Upper lobe of left lung (tissue), 6 donors: ENCODE data around the gene CXCR4. TPM values are rescaled to one million over a fixed set of nuclear protein-coding genes. Genes with fewer than 3 reads are reported as not detected.

Source experiments
- ATAC-seq, 2 donors: fragments of 200-7000 bp; cut with Tn5 transposase; one replicate each; pipeline ENCODE4 v1.9.1; 2022; ENCODE audit warnings: mild to moderate bottlenecking in 2 of 2, moderate library complexity in 2 of 2; ENCODE audit not compliant: low FRiP score in 2 of 2
- DNase-seq, 2 donors: peaks; one replicate each; pipeline ENCODE4 v3.0.0-alpha.2; 2019 to 2020
- H3K27ac ChIP-seq, 4 donors: fragments of 200-600 bp; sonication (generic); one replicate each; pipeline ENCODE4 v1.5.1; 2016 to 2019
- H3K27me3 ChIP-seq, 4 donors: fragments of 200-600 bp; sonication (generic); one replicate each; pipeline ENCODE4 v1.5.1; 2017 to 2019
- H3K36me3 ChIP-seq, 4 donors: fragments of 200-600 bp; sonication (generic); one replicate each; pipeline ENCODE4 v1.5.1; 2016 to 2019
- H3K4me1 ChIP-seq, 4 donors: fragments of 200-600 bp; sonication (generic); one replicate each; pipeline ENCODE4 v1.5.1; 2018 to 2019
- H3K4me3 ChIP-seq, 4 donors: fragments of 200-600 bp; sonication (generic); one replicate each; pipeline ENCODE4 v1.5.1; 2017 to 2019; ENCODE audit warnings: mild to moderate bottlenecking in 2 of 4, moderate library complexity in 1 of 4
- H3K9me3 ChIP-seq, 4 donors: fragments of 200-600 bp; sonication (generic); one replicate each; pipeline ENCODE4 v1.5.1; 2018 to 2019
- CTCF ChIP-seq, 6 experiments: fragments of 450-650 bp in 4 of 6; fragments of 200-600 bp in 2 of 6; sonication (generic) in 2 of 6; IDR thresholded peaks; one replicate each; pipeline ENCODE4 v1.5.1; 2016 to 2019; ENCODE audit warnings: antibody characterized with exemption in 6 of 6
- EP300 ChIP-seq, 4 donors: sonication (generic); formaldehyde crosslinking; IDR thresholded peaks; one replicate each; pipeline ENCODE4 v1.5.1; 2017; ENCODE audit warnings: antibody characterized with exemption in 4 of 4, control low read depth in 2 of 4
- POLR2A ChIP-seq, 4 donors: fragments of 450-650 bp; IDR thresholded peaks; one replicate each; pipeline ENCODE4 v1.5.1; 2016 to 2017; ENCODE audit warnings: antibody characterized with exemption in 4 of 4, mild to moderate bottlenecking in 2 of 4
- POLR2AphosphoS5 ChIP-seq, 2 donors: sonication (generic); formaldehyde crosslinking; IDR thresholded peaks; one replicate each; pipeline ENCODE4 v1.5.1; 2017; ENCODE audit warnings: antibody characterized with exemption in 2 of 2
- WGBS, 2 donors: methylation state at CpG; one replicate each; pipeline ENCODE4 v1.1.5; 2017 to 2018; 5-methylcytosine and 5-hydroxymethylcytosine counted together
- total RNA-seq, 6 donors: library from RNA; depleted of rRNA in 4 of 6; stranded (reverse); fragments of >200 nt in 4 of 6; gene quantifications; one replicate each; pipeline versions ENCODE4 v1.1.0 to v1.2.1, GENCODE V29; 2016 to 2021
- donor health status: DM: no; HTN: no; CAD: no; lungs with moderate emphysema.
- donor health status: DM: no; HTN: yes; CAD: no; lungs with severe emphysema.

CXCR4 gene
- total RNA-seq, 6 donors from 2014 or later, result 27.3 to 71.2 (median 56.6) TPM

GRCh38 chr2:136111711-136112110, 6.2 kb downstream of the CXCR4 start:
- H3K36me3 ChIP-seq, result peaks cover 0 to 5% (median 0%) of the 10 kb centered on the region in 4 donors
- H3K27ac ChIP-seq, result no peak overlapping the region
- peaks cover 6 to 17% (median 9%) of the 10 kb centered on the region in 4 donors for H3K4me1 ChIP-seq
- no peaks in the 10 kb centered on the region for H3K27me3 ChIP-seq
- no peak overlapping the region for H3K4me3 ChIP-seq
- no peaks in the 10 kb centered on the region for H3K9me3 ChIP-seq
- TF ChIP-seq EP300 (IDR thresholded peaks at IDR 0.05), result no peak
- TF ChIP-seq POLR2A (IDR thresholded peaks at IDR 0.05), result no peak
- TF ChIP-seq CTCF (IDR thresholded peaks at IDR 0.05), result no peak
- TF ChIP-seq POLR2AphosphoS5 (IDR thresholded peaks at IDR 0.05), result no peak
- ATAC-seq (no peak), DNase-seq (peak in 1 of 2 donors; percentile 48)
- 63 to 67% methylated on average over 6 of the region's 6 CpGs for WGBS, 2 donors

GRCh38 chr2:136110526-136110925, 7.4 kb downstream of the CXCR4 start:
- Histone ChIP-seq H3K9me3 (no peaks in the 10 kb centered on the region), H3K36me3 (peaks cover 0 to 5% (median 0%) of the 10 kb centered on the region in 4 donors), H3K4me3 (no peak overlapping the region), H3K27me3 (no peaks in the 10 kb centered on the region), H3K4me1 (peaks cover 0 to 7% (median 2%) of the 10 kb centered on the region in 4 donors), H3K27ac (no peak overlapping the region)
- 24 to 34% methylated on average over 1 of the region's 1 CpG for WGBS, 2 donors
- ATAC-seq (no peak), DNase-seq (no peak)
- no peak for TF ChIP-seq POLR2A (IDR thresholded peaks at IDR 0.05)
- TF ChIP-seq POLR2AphosphoS5 (IDR thresholded peaks at IDR 0.05), result no peak
- no peak for TF ChIP-seq EP300 (IDR thresholded peaks at IDR 0.05)
- no peak for TF ChIP-seq CTCF (IDR thresholded peaks at IDR 0.05)

- DNase-seq, result no peak
- peaks cover 0 to 3% (median 0%) of the 10 kb centered on the region in 4 donors for H3K4me1 ChIP-seq
- H3K36me3 ChIP-seq, result no peaks in the 10 kb centered on the region
- no peak for ATAC-seq
- TF ChIP-seq POLR2AphosphoS5 (IDR thresholded peaks at IDR 0.05), result no peak
- no peak for TF ChIP-seq CTCF (IDR thresholded peaks at IDR 0.05)
- TF ChIP-seq POLR2A (IDR thresholded peaks at IDR 0.05), result no peak
- no peak for TF ChIP-seq EP300 (IDR thresholded peaks at IDR 0.05)
- no peak overlapping the region for H3K27ac ChIP-seq
- no peak overlapping the region for H3K4me3 ChIP-seq
- H3K9me3 ChIP-seq, result no peaks in the 10 kb centered on the region
- no peaks in the 10 kb centered on the region for H3K27me3 ChIP-seq
- 61 to 73% methylated on average over 3 of the region's 3 CpGs for WGBS, 2 donors
Observed at GRCh38 chr2:136108463-136108862, 9.5 kb downstream of the CXCR4 start.

GRCh38 chr2:136107051-136108033, 10.6 kb downstream of the CXCR4 start:
- 84 to 87% methylated on average over 6 of the region's 6 CpGs for WGBS, 2 donors
- H3K27ac ChIP-seq, result no peak overlapping the region
- H3K27me3 ChIP-seq, result no peaks in the 10 kb centered on the region
- DNase-seq, result no peak
- no peaks in the 10 kb centered on the region for H3K36me3 ChIP-seq
- H3K9me3 ChIP-seq, result no peaks in the 10 kb centered on the region
- H3K4me3 ChIP-seq, result no peak overlapping the region
- TF ChIP-seq POLR2A (IDR thresholded peaks at IDR 0.05) (no peak), CTCF (IDR thresholded peaks at IDR 0.05) (no peak), EP300 (IDR thresholded peaks at IDR 0.05) (no peak), POLR2AphosphoS5 (IDR thresholded peaks at IDR 0.05) (no peak)
- H3K4me1 ChIP-seq, result no peaks in the 10 kb centered on the region
- ATAC-seq, result no peak
